Activated T-helper 1 cell treated with anti-CD3 and anti-CD28 coated beads, Interleukin-12 subunit alpha, Interleukin-12 subunit beta, Interleukin-2, Interleukin-4 antibody, amounts not matched to agents 30 ng/mL and 10 ng/mL and 1 ng/mL, durations not matched to agents 14 hours and 24 hours and 36 hours (primary cell): ENCODE data around the gene IGF2BP1. TPM values are rescaled to one million over a fixed set of nuclear protein-coding genes. Genes with fewer than 3 reads are reported as not detected.
"Not testable (repeated sequence)": the region's sequence is repeated elsewhere in the genome, so short reads cannot be mapped to it uniquely, and the experiment has no call there.

Experiments used
- DNase-seq: peaks from one replicate; pipeline ENCODE4 v3.0.0; 2021; ENCODE audit warnings: low spot score
- H3K27ac Mint-ChIP-seq: one replicate; pipeline ENCODE4 v1.8.0; 2021; ENCODE audit warnings: mild to moderate bottlenecking, mixed read lengths
- H3K27me3 Mint-ChIP-seq: one replicate; pipeline ENCODE4 v1.8.0; 2022; ENCODE audit warnings: mild to moderate bottlenecking, moderate library complexity, mixed read lengths; ENCODE audit not compliant: insufficient read depth
- H3K36me3 Mint-ChIP-seq: one replicate; pipeline ENCODE4 v1.8.0; 2021; ENCODE audit warnings: low read depth, mixed read lengths
- H3K4me1 Mint-ChIP-seq: one replicate; pipeline ENCODE4 v1.8.0; 2021; ENCODE audit warnings: low read depth, mixed read lengths
- H3K4me3 Mint-ChIP-seq: one replicate; pipeline ENCODE4 v1.8.0; 2021; ENCODE audit warnings: mild to moderate bottlenecking, moderate library complexity, mixed read lengths
- H3K9me3 Mint-ChIP-seq: one replicate; pipeline ENCODE4 v1.8.0; 2021; ENCODE audit warnings: mixed read lengths
- intact Hi-C: fragments of 100-400 bp; cut with micrococcal nuclease; formaldehyde crosslinking; loops from one replicate; pipeline ENCODE4 v1.15.1; 2024
- total RNA-seq: library from RNA; stranded (reverse); gene quantifications from 2 replicates; pipeline ENCODE4 v1.2.3, GENCODE V29; 2022

The IGF2BP1 gene
- total RNA-seq, 1 donor from 2014 or later, result not detected

GRCh38 chr17:48998587-48999440, 1.6 kb downstream of the IGF2BP1 start:
- Mint-ChIP-seq H3K4me3 (peak overlapping the region; percentile 42), H3K36me3 (peaks cover 3% of the 10 kb centered on the region), H3K4me1 (peaks cover 24% of the 10 kb centered on the region), H3K27ac (no peak overlapping the region), H3K27me3 (peaks cover 86% of the 10 kb centered on the region), H3K9me3 (no peaks in the 10 kb centered on the region)
- intact Hi-C loops, result loop anchor here (5.0 to 10.0 kb wide), 4 partner anchors 354 to 966 kb away; partner anchors contain the start of genes DLX4, HOXB7 and NGFR
- DNase-seq, result no peak

GRCh38 chr17:49000943-49001342, 3.8 kb downstream of the IGF2BP1 start:
- Mint-ChIP-seq H3K4me1 (peaks cover 17% of the 10 kb centered on the region), H3K36me3 (no peaks in the 10 kb centered on the region), H3K4me3 (no peak overlapping the region), H3K27me3 (peaks cover 89% of the 10 kb centered on the region), H3K9me3 (no peaks in the 10 kb centered on the region), H3K27ac (no peak overlapping the region)
- intact Hi-C loops, result loop anchor here (5.0 kb wide), 1 partner anchor 269 kb away; no protein-coding TSS in a partner anchor
- DNase-seq, result no peak

DNA sequence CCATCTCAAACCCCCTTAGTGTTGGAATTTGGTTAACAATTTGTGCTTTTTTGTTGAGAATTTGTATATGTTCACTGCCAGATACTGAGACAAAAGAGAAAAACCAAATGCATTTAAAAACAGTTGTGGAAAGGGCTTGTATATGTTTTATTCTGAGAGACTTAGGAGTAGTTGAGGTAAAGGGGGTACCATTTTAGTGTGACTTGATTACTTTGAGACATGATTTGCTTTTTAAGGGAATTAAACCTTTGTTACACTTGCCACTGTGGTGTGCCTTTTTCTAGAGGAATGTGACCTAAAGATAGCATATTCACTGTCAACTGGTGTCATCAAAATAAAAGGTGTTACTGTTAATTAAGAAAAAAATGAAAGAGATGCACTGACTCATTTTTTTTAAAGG, 4.5 kb downstream of the IGF2BP1 start:
- no peak overlapping the region for H3K27ac Mint-ChIP-seq

DNA sequence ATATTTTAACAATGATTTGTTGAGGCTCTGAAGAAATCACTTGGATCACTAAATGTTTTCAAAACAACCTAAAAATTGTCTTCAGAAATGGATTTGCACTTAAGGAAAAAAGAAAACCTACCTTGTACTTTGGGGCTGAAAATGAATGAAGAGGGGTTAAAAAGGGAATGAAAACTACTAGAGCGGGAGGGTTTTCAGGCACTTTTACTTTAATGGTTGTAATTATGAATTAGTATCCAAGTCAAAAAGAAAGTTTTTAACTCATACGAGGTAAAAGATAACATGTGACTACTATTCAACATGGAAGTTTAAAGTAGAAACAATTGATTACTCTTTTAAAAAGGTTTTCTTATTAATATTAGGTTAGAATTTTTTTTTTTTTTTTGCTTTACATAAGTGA, 5.1 kb downstream of the IGF2BP1 start:
- intact Hi-C loops, result loop anchor here (5.0 kb wide), 1 partner anchor 270 kb away; no protein-coding TSS in a partner anchor
- Mint-ChIP-seq H3K4me1 (peaks cover 8% of the 10 kb centered on the region), H3K9me3 (no peaks in the 10 kb centered on the region), H3K4me3 (no peak overlapping the region), H3K27me3 (peaks cover 93% of the 10 kb centered on the region), H3K27ac (no peak overlapping the region), H3K36me3 (no peaks in the 10 kb centered on the region)
- no peak for DNase-seq

More for the DNA sequence above, 4.5 kb downstream of the IGF2BP1 start:
- no peak for DNase-seq
- intact Hi-C loops, result loop anchor here (5.0 kb wide), 1 partner anchor 269 kb away; no protein-coding TSS in a partner anchor
- H3K4me3 Mint-ChIP-seq, result no peak overlapping the region
- peaks cover 13% of the 10 kb centered on the region for H3K4me1 Mint-ChIP-seq
- H3K36me3 Mint-ChIP-seq, result no peaks in the 10 kb centered on the region
- no peaks in the 10 kb centered on the region for H3K9me3 Mint-ChIP-seq
- H3K27me3 Mint-ChIP-seq, result peaks cover 92% of the 10 kb centered on the region

- peaks cover 93% of the 10 kb centered on the region for H3K27me3 Mint-ChIP-seq
- H3K36me3 Mint-ChIP-seq, result no peaks in the 10 kb centered on the region
- intact Hi-C loops, result loop anchor here (5.0 kb wide), 1 partner anchor 270 kb away; no protein-coding TSS in a partner anchor
- H3K27ac Mint-ChIP-seq, result no peak overlapping the region
- no peaks in the 10 kb centered on the region for H3K9me3 Mint-ChIP-seq
- H3K4me3 Mint-ChIP-seq, result no peak overlapping the region
- DNase-seq, result no peak
- peaks cover 8% of the 10 kb centered on the region for H3K4me1 Mint-ChIP-seq
Measured at GRCh38 chr17:49002766-49003165, 5.6 kb downstream of the IGF2BP1 start.

DNA sequence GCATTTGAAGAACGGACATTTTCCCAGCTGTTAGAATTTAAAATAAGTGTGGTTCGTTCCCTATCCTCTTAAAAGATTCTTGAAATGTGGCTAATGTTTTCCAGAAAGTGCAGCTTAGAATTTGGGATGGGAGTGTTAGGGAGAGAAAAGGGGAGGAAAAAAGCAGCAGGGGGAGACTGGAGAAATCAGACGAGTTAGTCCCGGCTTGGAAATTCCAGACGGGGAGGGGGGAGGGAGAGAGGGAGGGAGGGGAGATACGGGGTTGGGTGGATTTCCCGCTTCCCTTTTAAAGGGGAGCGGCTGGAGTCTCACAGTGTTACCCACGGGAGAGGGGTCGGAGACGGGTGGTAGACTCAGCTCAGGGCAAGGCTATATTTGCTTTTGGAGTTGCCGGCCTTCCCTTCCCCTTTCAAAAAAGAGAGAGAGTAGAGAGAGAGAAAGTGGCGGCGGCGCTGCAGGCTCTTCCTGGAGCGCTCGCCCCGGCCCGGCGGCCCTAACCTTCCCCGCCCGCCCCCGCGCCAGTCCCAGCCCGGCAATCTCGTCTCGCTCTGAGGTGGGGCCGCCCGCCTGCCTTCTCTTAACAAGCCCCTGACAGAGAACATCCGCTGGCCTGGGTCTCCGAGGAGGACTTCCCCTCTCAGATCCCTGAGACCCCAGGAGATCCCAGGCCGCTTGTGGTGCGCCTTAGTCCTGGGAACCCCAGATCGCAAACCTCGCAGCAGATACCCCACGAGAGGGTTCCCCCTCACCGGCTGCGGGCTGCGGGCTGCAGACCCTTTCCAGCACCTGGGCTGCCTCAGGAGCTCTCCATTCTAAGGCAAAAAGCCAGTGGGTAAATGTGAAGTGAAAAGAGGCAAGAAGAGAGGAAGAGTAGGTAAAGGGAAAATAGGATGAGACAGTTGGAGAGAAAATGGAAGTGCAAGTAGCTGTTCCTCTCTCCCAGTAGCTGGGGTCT, 6.6 kb downstream of the IGF2BP1 start:
- Mint-ChIP-seq H3K9me3 (no peaks in the 10 kb centered on the region), H3K36me3 (no peaks in the 10 kb centered on the region), H3K4me1 (no peaks in the 10 kb centered on the region), H3K4me3 (no peak overlapping the region), H3K27ac (no peak overlapping the region), H3K27me3 (peaks cover 89% of the 10 kb centered on the region)
- no peak for DNase-seq
- intact Hi-C loops, result loop anchor here (5.0 kb wide), 1 partner anchor 272 kb away; no protein-coding TSS in a partner anchor

DNA sequence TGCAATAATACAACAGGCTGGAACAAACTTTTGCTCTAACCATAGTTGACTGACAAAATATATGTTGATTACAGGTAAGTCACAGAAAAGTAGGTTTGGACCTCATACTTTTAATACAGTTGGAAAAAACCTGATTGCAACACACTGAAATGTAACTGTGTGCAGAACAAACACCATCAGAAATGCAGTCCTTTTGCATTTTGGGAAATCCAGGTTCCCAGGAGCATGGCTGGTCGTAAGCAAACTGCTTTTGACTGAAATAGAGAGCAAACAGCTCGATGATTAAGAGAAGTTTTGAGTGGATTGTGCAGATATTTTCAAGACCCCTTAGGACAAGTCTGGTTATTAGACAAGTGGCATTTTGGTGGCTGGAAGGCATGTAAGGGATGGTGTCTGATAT, 8.0 kb downstream of the IGF2BP1 start:
- no peak for DNase-seq
- Mint-ChIP-seq H3K36me3 (no peaks in the 10 kb centered on the region), H3K27ac (no peak overlapping the region), H3K9me3 (no peaks in the 10 kb centered on the region), H3K4me1 (no peaks in the 10 kb centered on the region), H3K4me3 (no peak overlapping the region), H3K27me3 (peaks cover 78% of the 10 kb centered on the region)
- intact Hi-C loops, result no loop called here

DNA sequence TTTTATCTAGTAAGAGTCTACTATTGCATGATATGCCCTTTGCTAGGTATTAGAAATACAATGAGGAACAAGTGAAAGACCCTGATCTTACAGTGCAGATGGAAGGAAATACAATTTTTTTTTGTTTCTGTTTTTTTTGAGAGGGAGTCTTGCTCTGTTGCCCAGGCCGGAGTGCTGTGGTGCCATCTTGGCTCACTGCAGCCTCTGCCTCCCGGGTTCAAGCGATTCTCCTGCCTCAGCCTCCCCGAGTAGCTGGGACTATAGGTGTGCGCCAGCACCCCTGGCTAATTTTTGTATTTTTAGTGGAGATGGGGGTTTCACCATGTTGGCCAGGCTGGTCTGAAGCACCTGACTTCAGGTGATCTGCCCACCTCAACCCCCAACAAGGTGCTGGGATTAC, 11.7 kb downstream of the IGF2BP1 start:
- DNase-seq, H3K4me3 Mint-ChIP-seq, H3K9me3 Mint-ChIP-seq, H3K4me1 Mint-ChIP-seq, H3K27ac Mint-ChIP-seq, H3K36me3 Mint-ChIP-seq: not testable (repeated sequence)
- intact Hi-C loops, result loop anchor here (2.0 kb wide), 1 partner anchor 22 kb away; no protein-coding TSS in a partner anchor
- H3K27me3 Mint-ChIP-seq, result peaks cover 66% of the 10 kb centered on the region

DNA sequence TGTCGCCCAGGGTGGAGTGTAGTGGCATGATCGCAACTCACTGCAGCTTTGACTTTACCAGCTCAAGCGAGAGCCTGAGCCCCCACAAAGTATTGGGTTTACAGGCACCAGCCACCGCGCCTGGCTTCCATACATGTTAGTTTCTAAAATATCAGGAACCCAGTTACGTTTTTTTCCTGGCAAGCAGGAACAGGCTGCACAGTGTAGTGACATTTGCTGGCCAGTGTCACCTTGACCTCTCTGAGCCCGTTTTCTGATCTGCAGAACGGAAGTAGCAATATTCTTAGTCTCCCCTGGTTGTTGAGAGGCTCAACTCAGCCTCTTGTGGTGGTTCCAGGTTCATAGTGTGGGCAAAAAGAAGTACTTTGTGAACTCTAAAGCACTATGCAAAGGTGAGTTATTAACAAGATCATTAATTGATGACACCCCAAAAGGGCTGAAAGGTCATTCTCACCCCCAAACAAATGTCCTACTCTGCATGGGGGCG, 15.6 kb downstream of the IGF2BP1 start:
- no peaks in the 10 kb centered on the region for H3K4me1 Mint-ChIP-seq

DNA sequence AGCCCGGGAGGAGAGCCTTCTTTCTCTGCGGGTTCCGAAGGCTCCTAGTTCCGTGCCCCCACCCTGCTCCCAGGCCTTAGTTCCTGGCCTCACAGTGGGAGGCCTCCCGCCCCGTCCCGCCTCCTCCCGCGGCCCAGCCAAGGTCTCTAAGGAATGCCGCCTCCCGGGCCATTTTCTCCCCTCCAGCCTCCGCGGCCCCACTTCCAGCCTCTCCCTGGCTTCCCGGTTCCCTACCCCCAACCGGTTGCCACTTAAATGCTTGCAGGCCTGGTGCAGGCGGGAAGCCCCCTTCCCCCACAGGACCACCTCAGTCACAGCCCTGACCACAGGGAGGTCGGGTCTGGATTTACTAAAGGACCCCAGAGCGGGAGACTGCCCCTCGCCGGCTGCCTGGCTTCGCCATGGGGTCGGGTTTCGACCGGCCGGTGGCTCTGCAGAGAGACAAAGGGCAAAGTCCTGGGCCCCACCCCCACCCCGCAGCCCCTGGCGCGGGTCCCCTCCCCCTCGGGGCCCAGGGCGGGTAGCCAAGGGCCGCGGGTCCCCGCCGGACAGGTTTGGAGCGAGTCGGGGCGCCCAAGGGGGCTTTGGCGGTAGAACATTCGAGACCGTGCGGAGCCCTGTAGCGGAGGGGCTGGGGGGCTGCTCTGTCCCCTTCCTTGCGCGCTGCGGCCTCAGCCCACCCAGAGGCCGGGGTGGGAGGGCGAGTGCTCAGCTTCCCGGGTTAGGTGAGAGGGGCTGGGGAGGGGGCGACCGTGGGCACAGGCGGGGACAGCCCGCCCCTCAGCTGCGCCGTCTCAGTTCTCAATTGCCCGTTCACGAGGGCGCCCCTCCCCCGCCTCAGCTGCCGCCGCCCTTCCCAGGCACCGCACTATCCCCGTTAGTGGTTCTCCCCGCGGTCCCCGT, 16.4 kb downstream of the IGF2BP1 start:
- intact Hi-C loops, result no loop called here
- H3K4me1 Mint-ChIP-seq, result no peaks in the 10 kb centered on the region
- H3K27me3 Mint-ChIP-seq, result peaks cover 41% of the 10 kb centered on the region
- no peaks in the 10 kb centered on the region for H3K9me3 Mint-ChIP-seq
- H3K36me3 Mint-ChIP-seq, result no peaks in the 10 kb centered on the region
- no peak for DNase-seq
- H3K4me3 Mint-ChIP-seq, result no peak overlapping the region
- no peak overlapping the region for H3K27ac Mint-ChIP-seq

More for the DNA sequence above, 15.6 kb downstream of the IGF2BP1 start:
- intact Hi-C loops, result no loop called here
- no peak for DNase-seq
- peaks cover 46% of the 10 kb centered on the region for H3K27me3 Mint-ChIP-seq
- H3K9me3 Mint-ChIP-seq, result no peaks in the 10 kb centered on the region
- H3K36me3 Mint-ChIP-seq, result no peaks in the 10 kb centered on the region
- H3K4me3 Mint-ChIP-seq, result no peak overlapping the region
- H3K27ac Mint-ChIP-seq, result no peak overlapping the region

GRCh38 chr17:49015179-49015923, 18.2 kb downstream of the IGF2BP1 start:
- Mint-ChIP-seq H3K9me3 (no peaks in the 10 kb centered on the region), H3K4me1 (no peaks in the 10 kb centered on the region), H3K27me3 (peaks cover 44% of the 10 kb centered on the region), H3K27ac (no peak overlapping the region), H3K4me3 (no peak overlapping the region), H3K36me3 (no peaks in the 10 kb centered on the region)
- intact Hi-C loops, result no loop called here
- DNase-seq, result no peak
